Stimulated activated CD4-positive, alpha-beta T cell treated with anti-CD3 and anti-CD28 coated beads, TNF-alpha, amount 100 ng/mL, for 48 hours (primary cell): Measurements from ENCODE around the gene CDKN2AIP.

Experiments
- DNase-seq, 3 donors: peaks; one replicate each; pipeline ENCODE4 v3.0.0-alpha.2; 2020; ENCODE audit warnings: low read depth in 3 of 3

The CDKN2AIP gene

DNA sequence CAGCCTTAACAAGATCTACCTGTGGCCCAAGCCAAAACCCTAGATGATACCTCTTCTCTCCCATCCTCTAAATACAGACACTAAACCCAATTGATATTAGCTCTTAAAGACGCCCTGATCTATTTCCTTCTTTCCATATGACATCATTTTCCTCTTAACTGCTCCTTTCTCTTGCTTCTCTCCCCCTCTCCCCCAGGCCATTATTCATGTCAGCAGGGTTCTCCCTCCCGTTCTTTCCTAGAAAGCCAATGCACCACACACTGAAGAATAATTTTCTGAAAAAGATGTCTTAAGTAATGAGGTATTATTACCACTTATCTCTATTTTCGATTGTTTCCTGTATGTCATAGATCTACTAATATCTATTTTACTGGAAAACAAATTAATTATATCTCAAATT is 50.7 kb downstream of the CDKN2AIP start:
- DNase-seq: no peak
